HG03064 (cell line): ENCODE measurements around the gene RALGPS1.

Source experiments
- ATAC-seq: cut with Tn5 transposase; IDR thresholded peaks from one replicate; pipeline ENCODE4 v1.9.1; 2021; ENCODE audit warnings: low read depth; ENCODE audit not compliant: unreplicated experiment

Gene RALGPS1

GRCh38 chr9:126982215-126983002, 67.8 kb downstream of the RALGPS1 start:
- no peak for ATAC-seq

- no peak for ATAC-seq
These were observed 69.2 kb downstream of the RALGPS1 start for GRCh38 chr9:126983767-126984166.

GRCh38 chr9:126984969-126985368, 70.4 kb downstream of the RALGPS1 start:
- no peak for ATAC-seq

- ATAC-seq: peak; percentile 75
These were observed 71.4 kb downstream of the RALGPS1 start for GRCh38 chr9:126985870-126986498.

GRCh38 chr9:126986506-126986951, 71.9 kb downstream of the RALGPS1 start:
- no peak for ATAC-seq

GRCh38 chr9:126988857-126989256, 74.3 kb downstream of the RALGPS1 start:
- no peak for ATAC-seq

GRCh38 chr9:126989847-126990842, 75.6 kb downstream of the RALGPS1 start:
- ATAC-seq: no peak

GRCh38 chr9:126991183-126991582, 76.6 kb downstream of the RALGPS1 start:
- no peak for ATAC-seq

- no peak for ATAC-seq
These were observed 77.8 kb downstream of the RALGPS1 start for GRCh38 chr9:126992427-126992826.

GRCh38 chr9:126999315-127000068, 84.9 kb downstream of the RALGPS1 start:
- ATAC-seq: no peak

- ATAC-seq: peak; percentile 75
These were observed 90.6 kb downstream of the RALGPS1 start for GRCh38 chr9:127004946-127005769.

- ATAC-seq: peak; percentile 13
These were observed 91.3 kb downstream of the RALGPS1 start for GRCh38 chr9:127005770-127006314.

- ATAC-seq: no peak
These were observed 93.1 kb downstream of the RALGPS1 start for GRCh38 chr9:127007638-127008037.

GRCh38 chr9:127008076-127008475, 93.5 kb downstream of the RALGPS1 start:
- ATAC-seq: no peak

- no peak for ATAC-seq
These were observed 97.2 kb downstream of the RALGPS1 start for GRCh38 chr9:127011772-127012171.

- ATAC-seq: no peak
These were observed 97.7 kb downstream of the RALGPS1 start for GRCh38 chr9:127012250-127012649.

- no peak for ATAC-seq
These were observed 99.0 kb downstream of the RALGPS1 start for GRCh38 chr9:127013597-127013996.

GRCh38 chr9:127014216-127014909, 99.8 kb downstream of the RALGPS1 start:
- no peak for ATAC-seq
